CD4-positive, alpha-beta T cell treated with Interleukin-12 subunit alpha and Interleukin-12 subunit beta, for 1 hour (primary cell): ENCODE results near the gene APOBEC3H.

Experiments used
- DNase-seq: peaks from one replicate; pipeline ENCODE4 v3.0.0-alpha.2; 2020

Gene APOBEC3H

DNA sequence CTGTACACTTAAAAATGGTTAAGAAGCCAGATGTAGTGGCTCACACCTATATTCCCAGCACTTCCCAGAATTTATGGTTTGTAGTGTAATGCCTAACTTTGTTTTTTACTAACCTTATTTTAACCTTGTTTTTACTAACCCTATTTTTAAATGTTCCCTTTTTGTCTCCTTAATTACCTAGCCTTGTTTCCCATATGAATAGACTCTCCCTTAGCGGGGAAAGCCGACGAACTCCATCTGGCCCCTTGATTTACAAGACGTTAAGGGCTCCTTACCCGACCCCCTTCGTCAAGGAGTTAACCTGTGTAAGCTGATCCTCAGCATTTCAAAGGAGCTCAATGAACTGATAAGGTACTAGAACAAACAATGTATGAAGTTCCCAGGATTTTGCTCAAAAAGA lies 17.1 kb downstream of the APOBEC3H start:
- DNase-seq: no peak

DNA sequence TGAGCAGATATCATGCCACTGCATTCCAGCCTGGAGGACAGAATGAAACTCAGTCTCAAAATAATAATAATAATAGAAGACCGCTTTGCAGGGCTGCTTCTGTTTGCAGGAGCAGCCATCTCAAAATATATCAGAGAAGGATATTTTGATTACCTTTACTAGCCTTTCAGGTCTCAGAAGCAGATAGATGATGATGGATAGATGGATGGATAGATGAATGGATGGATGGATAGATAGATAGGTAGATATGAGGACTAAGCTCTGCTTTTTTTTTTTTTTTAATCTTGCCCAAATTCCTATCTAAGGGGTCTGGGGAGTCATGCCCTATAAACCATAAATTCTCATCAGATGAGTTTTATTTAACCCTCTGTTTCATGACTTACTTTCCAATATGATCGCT lies 18.5 kb downstream of the APOBEC3H start:
- no peak for DNase-seq

DNA sequence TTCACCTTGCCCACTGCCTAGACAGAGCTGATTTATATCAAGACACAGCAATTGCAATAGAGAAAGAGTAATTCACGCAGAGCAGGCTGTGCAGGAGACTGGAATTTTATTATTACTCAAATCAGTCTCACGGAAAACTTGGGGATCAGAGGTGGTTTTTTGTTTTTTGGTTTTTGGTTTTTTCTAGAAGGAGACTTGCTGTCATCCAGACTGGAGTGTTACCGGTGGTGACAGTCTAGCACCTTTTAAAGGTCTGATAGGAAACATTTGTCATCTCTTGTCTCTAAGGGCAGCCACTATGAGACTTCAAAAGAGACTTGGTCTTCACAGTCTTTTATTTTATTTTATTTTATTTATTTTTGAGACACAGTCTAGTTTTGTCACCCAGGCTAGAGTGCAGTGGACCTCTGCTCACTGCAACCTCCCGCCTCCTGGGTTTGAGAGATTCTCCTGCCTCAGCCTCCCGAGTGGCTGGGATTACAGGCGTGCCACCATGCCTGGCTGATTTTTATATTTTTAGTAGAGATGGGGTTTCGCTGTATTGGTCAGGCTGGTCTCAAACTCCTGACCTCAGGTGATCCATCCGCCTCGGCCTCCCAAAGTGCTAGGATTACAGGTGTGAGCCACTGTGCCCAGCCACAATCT lies 19.1 kb downstream of the APOBEC3H start:
- DNase-seq: peak; percentile 65

DNA sequence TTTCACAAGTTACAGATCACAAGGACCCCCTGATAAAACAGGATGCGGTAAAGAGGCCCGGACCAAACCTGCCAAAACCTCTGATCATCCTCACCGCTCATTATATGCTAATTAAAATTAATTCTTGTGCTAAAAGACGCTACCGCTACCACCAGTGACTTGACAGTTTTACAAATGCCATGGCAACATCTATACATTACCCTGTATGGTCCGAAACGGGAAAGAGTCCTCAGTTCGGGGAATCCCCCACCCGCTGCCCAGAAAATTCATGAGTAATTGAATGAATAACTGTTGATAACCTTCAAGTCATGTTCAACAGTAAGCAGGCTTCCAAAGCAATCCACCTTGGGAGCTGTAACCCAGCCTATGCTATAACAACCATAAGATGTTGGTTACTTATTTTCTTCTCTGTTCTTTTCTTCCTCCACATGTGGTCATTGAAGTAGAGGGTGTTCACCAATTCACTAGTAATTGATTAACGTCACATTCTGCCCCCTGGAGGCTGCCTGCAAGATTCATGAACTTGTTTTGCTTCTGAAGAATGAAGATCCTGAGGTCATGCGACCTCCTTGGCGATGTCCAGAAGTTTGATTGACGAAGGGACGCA lies 20.6 kb downstream of the APOBEC3H start:
- DNase-seq: peak; percentile 85

DNA sequence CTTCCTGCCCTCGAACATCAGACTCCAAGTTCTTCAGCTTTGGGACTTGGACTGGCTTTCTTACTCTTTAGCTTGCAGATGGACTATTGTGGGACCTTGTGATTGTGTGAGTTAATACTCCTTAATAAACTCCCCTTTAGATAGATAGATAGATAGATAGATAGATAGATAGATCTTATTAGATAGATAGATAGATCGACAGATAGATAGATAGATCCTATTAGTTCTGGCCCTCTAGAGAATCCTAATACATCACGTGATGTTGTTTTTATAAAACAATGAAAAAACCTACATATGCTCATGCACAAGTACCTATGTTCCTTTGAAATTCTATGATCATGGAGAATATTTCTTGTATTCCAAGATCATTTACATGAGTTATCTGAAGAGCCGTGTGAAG lies 23.9 kb downstream of the APOBEC3H start:
- no peak for DNase-seq

DNA sequence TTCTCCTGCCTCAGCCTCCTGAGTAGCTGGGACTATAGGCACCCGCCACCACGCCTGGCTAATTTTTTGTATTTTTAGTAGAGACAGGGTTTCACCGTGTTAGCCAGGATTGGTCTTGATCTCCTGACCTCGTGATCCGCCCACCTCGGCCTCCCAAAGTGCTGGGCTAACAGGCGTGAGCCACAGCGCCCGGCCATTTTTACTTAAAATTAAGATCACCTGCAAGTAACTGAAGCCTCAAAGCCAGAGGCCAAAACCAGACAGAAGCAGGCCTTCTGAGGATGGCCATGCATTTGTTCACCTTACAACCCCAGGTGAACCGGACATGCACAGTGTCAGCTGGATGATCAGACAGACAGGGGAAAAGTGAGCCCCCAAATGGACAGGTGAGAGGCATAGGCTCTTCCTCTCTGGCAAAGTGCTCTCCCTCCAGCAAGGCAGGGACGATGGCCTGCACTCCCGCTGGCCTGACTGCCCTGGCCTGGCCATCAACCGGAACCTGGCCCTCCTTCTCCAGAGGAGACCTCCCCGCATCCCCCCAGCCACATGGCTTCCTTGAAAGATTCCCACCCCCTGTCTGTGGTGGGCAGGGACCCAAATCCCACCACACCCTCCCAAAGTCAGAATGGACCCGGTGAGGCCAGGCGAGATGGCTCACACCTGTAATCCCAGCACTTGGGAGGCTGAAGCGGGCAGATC lies 25.9 kb downstream of the APOBEC3H start:
- no peak for DNase-seq

DNA sequence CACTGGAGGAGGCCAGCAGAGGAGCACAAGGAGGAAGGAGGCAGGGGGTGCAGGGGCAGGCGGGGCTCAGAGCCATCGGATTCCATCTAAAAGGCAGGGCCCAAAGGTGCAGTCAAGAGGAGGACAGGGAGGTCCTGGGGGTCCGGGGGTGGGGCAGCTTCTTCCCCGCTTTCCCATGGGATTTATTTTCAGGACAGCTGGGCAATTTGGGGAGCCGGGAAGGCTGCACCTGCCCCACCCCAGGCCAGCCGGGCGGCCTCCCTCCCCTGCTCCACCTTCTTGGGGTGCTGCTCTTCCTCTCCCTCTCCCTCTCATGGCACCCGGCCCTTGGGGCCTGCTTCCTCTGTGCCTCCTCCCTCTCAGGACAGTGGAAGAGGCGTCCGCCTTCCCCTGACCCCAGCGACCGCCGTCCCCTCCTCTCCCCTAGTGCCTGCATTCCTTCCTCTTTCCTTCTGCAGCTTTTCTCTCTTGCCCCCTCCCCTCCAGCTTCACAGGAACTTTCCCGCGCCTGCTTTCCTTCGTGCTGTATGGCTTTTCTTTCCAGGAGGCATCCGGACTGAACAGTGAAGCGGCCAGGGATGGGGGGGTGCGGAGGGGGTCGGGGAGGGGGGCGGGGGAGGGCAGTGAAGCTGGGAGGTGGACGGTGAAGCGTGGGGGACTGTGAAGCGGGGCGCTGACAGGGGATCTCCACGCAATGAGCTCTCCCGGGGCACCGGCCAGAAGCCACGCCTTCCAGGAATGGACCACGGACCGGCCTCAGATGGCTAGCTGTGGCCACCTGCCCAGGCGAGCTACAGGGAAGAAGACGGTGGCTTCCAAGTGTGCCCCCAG lies 26.9 kb downstream of the APOBEC3H start:
- DNase-seq: no peak

DNA sequence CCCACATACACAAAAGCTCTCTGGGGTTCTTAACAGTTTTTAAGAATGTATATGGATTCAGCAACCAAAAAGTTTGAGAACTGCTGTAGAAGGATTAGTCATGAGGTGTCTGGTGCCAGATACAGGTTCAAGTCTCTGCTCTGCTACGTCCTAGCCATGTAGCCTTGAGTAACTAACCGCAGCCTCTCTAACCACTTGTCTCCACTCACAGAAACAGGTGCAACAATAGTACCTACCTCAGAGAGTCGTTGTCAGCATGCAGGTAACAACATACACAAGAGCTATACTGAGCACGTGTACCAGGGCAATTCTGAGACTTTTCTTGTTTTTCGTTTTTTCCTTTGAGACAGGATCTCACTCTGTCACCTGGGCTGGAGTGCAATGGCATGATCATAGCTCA lies 28.6 kb downstream of the APOBEC3H start:
- DNase-seq: no peak

DNA sequence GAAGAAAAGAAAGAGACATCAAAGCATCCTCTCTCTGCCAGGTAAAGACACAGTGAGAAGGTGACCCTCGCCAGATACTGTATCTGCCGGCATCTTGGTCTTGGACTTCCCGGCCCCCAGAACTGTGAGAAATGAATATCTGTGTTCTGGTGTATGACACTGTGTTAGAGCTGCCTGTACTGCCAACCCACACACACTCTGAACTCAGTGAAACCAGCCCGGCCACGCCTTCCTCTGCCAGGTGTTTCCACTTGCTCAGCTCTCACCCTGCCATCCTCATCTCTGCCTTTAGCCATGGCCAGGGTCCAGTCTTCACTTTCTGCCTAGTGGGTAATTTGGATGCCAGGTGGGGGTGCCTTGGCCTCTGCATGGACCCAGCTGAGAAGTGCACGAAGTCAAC lies 31.5 kb downstream of the APOBEC3H start:
- no peak for DNase-seq

DNA sequence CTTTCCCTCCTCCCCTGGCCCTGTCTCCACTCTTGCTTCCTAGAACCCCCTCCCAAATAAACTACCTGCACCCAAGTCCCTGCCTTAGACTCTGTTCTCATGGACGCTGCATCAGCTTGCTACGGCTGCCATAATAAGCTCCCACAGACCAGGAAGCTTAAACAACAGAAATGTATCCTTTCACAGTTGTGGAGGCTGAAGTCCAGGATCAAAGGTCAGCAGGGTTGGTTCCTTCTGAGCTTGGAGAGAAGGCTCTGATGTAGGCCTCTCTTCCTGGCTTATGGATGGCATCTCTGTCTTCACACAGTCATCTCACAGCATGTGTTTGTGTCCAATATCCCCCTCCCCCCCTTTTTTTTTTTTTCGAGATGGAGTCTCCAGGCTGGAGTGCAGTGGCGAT lies 32.0 kb downstream of the APOBEC3H start:
- no peak for DNase-seq

DNA sequence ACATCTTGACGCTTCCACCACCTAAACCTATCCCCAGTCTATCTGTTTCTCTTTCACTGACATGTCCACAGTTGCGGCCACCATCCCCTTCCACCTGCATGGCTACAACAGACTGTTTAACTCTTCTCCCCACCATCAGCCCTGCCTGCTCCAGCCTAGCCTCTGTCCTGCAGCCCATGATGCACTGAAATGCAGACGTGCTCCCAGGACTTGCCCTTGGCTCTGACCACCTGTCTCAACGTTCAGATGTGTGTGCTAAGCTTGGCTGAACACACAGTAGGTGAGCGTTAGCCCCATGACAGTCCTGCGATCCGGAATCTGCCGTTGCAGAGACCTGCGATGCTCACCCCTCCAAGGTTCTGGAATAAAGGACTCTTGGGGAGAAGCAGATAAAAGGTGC lies 32.7 kb downstream of the APOBEC3H start:
- no peak for DNase-seq

DNA sequence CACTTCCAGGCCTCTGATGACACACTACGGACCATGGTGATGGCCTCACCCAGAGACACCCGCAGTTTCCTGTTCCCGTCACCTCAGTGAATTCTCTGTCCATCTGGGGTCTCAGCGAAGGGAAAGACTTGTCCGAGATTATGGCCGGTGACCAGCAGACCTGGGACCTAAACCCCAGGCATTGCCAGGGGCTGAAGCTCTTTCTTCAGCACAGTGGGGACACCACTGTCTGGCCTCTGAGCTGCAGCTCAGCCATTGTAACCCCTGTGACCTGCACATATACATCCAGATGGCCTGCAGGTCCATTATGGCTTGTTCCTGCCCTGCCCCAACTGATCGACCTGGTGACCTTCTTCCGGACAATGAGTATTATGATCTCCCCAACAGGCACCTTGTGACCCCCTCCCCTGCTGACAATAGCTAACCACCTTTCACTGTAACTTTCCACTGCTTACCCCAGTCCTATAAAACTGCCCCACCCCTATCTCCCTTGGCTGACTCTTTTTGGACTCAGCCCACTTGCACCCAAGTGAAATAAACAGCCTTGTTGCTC lies 33.2 kb downstream of the APOBEC3H start:
- DNase-seq: no peak

DNA sequence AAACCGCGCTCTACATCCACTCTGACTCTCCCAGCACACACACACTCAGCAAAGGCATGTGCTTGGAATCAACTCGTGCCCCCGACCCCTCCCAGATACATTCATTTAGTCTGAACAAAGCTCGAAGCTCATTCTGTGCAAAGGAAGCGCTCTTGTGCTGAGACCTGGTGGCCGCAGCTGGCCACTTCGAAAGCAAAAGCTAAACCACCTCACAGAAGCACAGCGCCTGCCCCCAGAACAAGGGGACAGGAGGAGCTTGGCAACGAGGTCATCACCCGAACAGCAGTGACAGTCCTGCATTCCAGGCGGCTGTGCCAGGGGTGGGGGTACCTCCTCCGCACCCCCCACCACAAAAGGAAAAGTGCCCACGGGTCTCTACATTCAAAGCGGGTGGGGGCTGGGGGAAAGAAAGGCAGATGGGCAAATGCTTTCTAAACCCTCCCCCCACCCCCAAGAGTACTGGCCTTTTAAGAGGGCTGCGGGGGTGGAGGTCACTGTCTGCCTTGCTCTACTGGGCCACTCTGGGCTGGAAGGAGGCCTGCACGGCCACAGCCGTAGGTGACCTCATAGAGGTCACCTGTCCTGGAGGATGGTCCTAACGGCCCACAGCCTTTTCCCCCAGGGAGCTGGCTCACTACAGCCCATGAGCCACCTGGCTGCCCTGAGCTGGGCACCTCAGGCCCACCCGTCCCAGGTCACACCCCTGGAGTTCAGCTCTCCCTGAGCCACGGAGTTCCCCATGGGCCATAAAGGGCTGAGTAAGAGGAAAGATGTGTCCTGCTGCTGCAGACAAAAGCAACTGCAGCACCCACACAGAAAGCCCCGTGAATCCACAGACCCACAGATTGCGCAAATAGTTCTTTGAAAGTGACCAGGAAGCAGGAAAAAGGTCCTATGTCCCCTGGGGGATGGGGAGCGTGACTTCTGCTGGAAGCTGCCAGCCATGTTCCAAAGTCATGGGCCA lies 34.1 kb downstream of the APOBEC3H start:
- no peak for DNase-seq

DNA sequence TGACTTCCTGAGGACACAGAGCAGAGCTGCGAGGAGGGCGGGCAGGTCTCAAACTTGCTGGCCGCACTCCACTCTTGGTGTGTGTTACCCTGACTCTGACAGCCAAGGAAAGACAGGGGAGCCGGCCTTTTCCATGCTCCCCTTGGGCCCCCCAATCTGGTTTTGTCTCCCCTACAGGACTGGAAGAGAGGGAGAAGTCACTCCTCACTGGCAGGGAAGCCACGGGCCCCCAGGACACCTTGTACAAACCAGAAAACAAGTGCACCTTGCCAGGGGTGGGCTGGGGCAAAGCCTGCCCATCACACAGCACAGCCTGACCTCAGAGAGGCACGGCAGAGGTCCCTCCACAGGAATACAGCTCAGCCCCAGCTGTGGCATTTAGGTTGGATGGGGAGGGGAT lies 35.2 kb downstream of the APOBEC3H start:
- no peak for DNase-seq

DNA sequence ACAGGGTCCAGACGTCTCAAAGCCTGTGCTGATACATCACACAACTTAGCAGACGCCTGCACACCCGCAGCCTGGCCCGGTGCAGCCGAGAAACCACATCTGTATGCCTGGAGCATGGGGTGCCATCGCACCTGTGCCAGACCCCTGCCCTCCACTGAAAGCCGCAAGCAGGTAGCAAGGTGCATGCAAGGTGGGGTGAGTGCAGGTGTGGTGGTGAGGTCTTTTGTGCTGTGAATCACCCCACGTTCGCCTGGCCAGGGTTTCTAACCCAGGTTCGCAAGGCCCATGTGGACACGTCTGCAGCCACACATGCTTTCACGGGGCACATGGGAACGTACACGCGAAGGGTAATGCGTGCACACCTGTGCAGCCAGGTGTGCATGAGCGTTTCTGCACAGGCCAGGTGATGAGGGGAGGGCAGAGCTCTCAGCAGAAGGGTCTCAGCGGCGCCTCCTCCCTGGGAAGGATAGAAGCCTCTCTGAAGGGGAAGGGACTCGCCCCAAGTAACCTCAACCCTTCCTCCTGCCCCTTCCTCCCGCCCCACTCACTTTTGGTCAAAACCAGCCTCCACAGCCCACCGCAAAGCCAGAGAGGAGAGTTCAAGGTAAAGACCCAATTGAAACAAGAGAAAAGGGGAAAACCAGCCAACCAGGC lies 36.0 kb downstream of the APOBEC3H start:
- no peak for DNase-seq

DNA sequence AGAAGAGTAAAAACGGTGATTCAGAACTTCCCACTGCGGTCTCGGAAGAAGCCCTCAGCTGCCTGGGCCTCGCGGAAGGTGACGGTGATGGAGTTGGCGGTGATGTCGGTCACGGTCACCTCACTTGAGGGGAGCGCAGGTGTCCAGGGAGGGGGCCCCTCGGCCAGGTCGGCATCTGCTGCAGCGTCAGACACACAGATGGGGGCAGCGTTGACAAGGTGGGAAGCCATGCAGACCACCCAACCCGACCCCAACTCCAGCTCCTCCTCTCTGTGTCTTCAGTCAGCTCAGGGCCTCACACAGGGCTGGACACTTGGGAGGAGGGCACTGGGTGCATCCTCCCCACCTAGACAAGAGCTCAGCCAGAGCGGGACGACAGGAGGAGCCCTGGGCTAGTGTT lies 36.8 kb downstream of the APOBEC3H start:
- DNase-seq: no peak

DNA sequence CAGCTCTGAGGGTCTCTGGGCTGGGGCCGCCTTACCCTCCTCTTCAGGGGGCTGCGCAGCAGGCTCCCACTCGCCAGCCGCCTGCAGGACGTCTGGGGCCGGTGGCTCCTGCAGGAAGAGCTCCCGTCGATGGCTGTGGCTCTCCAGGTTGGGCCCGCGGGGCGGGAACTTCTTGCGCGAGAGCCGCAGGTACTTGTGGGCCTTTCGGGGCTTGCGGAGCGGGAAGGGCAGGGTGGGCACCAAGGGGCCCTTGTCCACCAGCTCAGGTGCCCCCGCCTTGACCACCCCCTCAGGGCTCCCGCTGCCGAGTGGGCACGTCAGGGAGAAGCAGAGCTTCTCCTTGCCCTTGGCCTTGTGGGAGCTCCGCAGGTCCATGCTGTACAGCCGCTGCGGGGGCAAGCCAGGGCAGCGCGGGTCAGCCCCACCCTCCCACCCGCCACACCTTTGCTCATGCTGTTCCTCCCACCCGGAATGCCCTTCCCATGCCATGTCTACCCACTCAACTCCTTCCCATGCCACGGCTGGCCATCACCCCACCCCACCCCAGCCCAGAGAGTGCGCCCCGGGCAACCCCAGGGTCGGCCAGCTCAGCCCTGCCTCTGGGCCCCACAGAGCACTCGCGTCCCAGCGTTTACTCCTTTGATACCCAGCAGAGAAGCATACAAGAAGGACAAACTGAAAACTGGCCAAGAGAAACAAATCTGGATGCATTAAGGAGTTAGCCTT lies 37.5 kb downstream of the APOBEC3H start:
- no peak for DNase-seq

DNA sequence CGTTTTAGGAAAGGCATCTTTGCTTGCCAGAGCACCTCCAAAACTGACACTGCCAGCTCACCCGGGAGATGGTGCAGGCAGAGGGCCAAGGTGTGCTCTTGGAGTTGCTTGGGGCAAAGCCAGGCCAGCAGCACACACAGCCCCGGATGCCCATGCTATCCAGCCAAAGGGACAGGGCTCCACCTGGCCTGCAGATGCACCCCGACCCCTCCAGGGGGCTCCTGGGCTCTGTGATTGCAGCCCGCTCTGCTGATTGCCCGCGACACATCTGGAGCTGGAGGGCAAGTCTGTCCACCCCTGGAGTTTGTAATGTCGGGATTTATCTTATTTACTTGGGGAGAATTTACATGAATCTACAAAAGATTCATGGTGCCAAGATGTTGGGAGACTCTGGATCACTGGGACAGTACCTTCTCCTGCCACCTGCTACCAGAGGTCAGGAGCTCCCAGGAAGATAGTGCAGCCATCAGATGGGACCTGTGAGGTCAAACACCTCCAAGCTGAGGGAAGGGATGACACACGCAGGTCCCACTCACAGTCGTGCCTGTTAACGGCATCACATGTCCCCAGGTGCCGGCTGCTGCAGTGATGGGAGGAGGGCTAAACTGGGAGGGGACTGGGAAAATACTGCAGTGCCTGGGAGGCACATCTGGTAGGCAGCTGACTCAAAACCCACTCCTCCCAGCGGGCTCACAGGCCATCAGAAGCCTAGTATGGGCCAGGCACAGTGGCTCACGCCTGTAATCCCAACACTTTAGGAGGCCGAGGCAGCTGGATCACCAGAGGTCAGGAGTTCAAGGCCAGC lies 38.2 kb downstream of the APOBEC3H start:
- peak; percentile 48 for DNase-seq

DNA sequence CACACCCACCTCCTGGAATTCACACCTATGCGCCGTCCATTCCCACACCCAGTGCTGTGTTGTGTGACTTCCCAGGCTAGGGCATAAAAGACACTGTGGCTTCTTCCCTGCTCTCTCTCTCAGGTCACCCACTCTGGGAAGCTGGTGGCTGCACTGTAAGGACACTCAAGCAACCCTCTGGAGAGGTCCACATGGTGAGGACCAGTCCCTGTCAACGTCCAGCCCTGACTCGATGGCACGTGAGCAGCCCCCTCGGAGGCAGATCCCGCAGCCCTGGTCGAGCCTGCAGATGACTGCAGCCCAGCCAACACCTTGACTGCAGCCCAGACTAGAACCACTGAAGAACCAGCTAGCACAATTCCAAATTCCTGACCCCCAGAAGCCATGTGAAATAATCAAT lies 39.3 kb downstream of the APOBEC3H start:
- DNase-seq: no peak
